GOT3 (cell line): ENCODE data around the gene ALS2CL.
"Not testable (repeated sequence)": the region's sequence is repeated elsewhere in the genome, so short reads cannot be mapped to it uniquely, and the experiment has no call there.

Source experiments
- DNase-seq: peaks from one replicate; lab custom pipeline; 2025; ENCODE audit warnings: mixed read lengths; lab: John Stamatoyannopoulos, UW

ALS2CL gene

GRCh38 chr3:46693038-46693891, at the start of gene ALS2CL:
Gene ALS2CL, minus strand, starts transcription at chr3:46693679. Its CDS starts 4,239 bp downstream, at chr3:46689440.
- no peak for DNase-seq

DNA sequence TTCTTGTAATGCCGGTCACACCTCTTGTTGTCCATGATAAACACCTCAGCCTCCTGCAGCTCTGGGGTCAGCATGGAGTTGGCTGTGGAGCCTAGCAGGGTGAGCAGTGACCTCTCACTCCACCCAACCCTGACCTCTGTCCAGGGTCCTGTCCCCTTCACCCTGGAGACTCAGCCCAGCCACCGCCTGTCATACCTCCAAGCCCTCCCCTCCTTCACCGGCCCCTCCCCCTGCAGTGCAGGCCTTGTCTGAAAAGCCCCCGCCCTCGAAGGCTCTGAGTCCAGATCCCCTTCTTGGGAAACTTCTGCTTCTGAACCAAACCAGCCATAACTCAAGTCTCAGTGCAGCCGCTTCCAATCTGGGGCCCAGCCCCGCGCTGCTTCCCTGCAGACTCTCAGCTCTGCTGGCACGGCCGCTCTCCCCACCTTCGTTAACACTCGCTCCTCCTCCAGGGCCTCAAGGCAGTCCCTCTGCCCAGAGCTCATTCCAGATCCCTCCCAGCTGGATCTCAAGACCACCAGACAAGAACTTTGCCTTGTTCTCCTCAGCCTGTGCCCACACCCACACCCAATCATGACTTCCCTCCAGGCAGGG, 49.6 kb upstream of the ALS2CL start:
- DNase-seq: no peak

- not testable (repeated sequence) for DNase-seq
Observed at GRCh38 chr3:46739565-46739964, 46.1 kb upstream of the ALS2CL start.

DNA sequence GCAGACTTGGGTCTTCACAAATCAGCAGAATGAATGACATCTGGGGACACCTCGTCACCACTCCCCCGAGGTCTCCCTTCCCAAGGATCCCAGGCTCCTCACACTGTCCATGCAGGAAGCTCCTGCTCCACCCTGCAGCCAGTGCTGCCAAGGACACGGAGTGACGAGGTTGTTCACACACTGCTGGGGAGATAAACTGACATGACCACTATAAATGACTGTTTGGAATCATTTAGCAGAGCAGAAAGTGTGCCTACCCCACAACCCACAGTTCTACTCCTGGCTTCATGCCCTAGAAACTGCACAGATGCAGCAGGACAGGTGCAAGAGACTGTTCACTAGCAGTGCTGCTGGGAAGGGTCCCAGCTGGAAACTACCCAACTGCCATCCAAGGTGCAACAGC, 43.9 kb upstream of the ALS2CL start:
- DNase-seq: no peak

- no peak for DNase-seq
Observed at GRCh38 chr3:46736006-46736872, 42.8 kb upstream of the ALS2CL start.

DNA sequence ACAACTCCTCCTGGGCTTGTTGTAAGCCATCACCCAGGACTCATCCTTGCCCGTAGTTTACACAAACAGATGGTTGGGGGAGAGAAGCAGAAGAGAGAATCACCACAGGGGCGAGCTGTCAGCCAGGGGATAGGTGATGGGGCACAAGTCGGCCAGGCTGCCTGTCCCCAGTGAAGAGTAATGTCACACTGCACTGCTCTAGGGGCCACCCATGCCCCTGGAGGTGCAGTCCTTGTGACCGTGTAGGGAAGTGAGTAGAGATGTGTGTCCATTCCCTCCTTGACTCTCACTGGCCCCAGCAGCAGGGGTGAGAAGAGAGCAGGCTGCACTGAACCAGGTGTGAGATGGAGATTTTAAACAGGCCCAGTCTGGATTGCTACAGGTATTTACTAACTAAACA, 41.3 kb upstream of the ALS2CL start:
- DNase-seq: no peak

GRCh38 chr3:46733026-46733800, 39.7 kb upstream of the ALS2CL start:
- no peak for DNase-seq

DNA sequence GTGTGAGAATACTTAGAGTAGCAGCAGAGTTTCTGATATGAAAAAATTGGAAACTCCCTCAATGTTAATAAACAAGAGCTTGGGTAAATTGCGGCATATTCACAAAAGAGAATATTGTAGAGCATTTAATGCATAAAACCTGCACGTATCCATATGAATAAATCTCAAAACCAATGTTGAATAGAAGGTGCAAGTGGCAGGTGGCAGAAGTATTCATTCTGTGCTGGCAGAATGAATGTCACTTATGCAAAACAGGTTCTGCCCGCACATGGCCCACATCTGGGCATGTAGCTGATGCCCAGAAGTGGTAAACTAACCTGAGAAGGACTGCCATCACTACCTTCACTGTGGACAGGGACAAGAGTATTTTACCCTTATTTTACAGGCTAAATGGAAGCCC, 38.3 kb upstream of the ALS2CL start:
- no peak for DNase-seq

DNA sequence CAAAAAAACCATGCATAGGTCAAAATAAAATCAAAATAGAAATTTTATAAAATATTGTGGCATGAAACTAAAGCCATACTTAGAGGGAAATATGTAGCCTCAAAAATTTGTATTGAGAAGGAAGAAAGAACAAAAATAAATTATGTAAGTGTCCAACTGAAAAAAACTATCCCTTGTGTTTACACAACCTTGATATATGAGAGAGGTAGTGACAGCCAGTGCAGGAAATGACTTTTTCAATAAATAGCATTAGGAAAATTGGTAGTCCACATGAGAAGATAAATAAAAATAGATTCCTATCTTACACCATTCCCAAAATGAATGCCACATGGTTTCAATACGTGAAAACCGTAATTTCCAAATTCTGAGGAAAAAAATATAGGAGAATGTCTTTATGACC, 37.3 kb upstream of the ALS2CL start:
- no peak for DNase-seq

DNA sequence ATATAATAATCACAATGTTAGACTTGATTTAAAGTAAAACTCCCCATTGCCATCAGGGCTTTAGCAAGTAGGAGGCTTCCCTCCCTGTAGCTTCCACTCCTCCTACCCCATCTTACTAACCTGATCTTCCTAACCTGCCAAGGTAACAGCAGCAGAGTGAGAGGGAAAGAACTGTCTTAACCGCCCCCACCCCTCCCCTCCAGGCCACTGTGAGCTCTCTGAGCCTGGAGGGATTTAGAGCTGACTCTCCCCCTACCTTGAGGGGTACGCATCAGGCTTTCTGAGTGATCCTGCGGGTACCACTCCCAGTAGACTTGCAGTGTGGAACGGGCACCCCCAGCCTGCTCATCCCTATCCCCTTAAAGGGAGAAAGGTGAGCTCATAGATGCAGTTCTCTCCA, 35.6 kb upstream of the ALS2CL start:
- no peak for DNase-seq

- no peak for DNase-seq
Observed at GRCh38 chr3:46725621-46726314, 32.3 kb upstream of the ALS2CL start.

GRCh38 chr3:46724424-46724823, 30.9 kb upstream of the ALS2CL start:
- no peak for DNase-seq

GRCh38 chr3:46722443-46722842, 29.0 kb upstream of the ALS2CL start:
- DNase-seq: no peak

DNA sequence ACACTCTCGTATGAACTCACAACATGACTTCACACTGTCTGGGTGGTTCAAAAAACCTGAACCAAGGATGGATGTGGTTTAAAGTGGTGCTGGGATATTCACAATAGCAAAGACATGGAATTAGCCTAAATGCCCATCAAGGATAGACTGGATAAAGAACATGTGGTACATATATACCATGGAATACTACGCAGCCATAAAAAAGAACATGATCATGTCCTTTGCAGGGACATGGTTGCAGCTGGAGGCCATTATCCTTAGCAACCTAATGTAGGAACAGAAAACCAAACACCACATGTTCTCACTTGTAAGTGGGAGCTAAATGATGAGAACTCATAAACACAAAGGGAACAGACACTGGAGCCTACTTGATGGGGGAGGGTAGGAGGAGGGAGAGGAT, 27.5 kb upstream of the ALS2CL start:
- DNase-seq: no peak

- DNase-seq: no peak
Observed at GRCh38 chr3:46719735-46720271, 26.3 kb upstream of the ALS2CL start.

- no peak for DNase-seq
Observed at GRCh38 chr3:46719044-46719565, 25.6 kb upstream of the ALS2CL start.

GRCh38 chr3:46717447-46718231, 24.2 kb upstream of the ALS2CL start, which contains the start of gene PRSS50:
Gene PRSS50, minus strand, starts transcription at chr3:46717869. Its CDS starts 45 bp downstream, at chr3:46717824.
- DNase-seq: no peak

GRCh38 chr3:46716461-46717441, 23.3 kb upstream of the ALS2CL start:
- DNase-seq: no peak
